ENCODE results near the gene CACNA1C.

The CACNA1C gene

GRCh38 chr12:2536724-2537123, 483.9 kb downstream of the CACNA1C start:
- no peak overlapping the region for H3K27ac ChIP-seq
- no peak for TF ChIP-seq CTCF (conservative IDR thresholded peaks at IDR 0.05)

GRCh38 chr12:2537868-2538541, 485.2 kb downstream of the CACNA1C start:
- no peak for TF ChIP-seq CTCF (conservative IDR thresholded peaks at IDR 0.05)
- no peak overlapping the region for H3K27ac ChIP-seq

- H3K27ac ChIP-seq = no peak overlapping the region
- TF ChIP-seq CTCF (conservative IDR thresholded peaks at IDR 0.05) = no peak
Measured at GRCh38 chr12:2539938-2540337, 487.2 kb downstream of the CACNA1C start.

- H3K27ac ChIP-seq = no peak overlapping the region
- TF ChIP-seq CTCF (conservative IDR thresholded peaks at IDR 0.05) = no peak
Measured at GRCh38 chr12:2540535-2540941, 487.8 kb downstream of the CACNA1C start.

GRCh38 chr12:2541631-2542204, 488.9 kb downstream of the CACNA1C start:
- TF ChIP-seq CTCF (conservative IDR thresholded peaks at IDR 0.05) = no peak
- no peak overlapping the region for H3K27ac ChIP-seq

GRCh38 chr12:2543801-2544200, 491.0 kb downstream of the CACNA1C start:
- no peak overlapping the region for H3K27ac ChIP-seq
- TF ChIP-seq CTCF (conservative IDR thresholded peaks at IDR 0.05) = no peak

- TF ChIP-seq CTCF (conservative IDR thresholded peaks at IDR 0.05) = no peak
Measured at GRCh38 chr12:2544230-2544629, 491.4 kb downstream of the CACNA1C start.

More at GRCh38 chr12:2544230-2544629, 491.4 kb downstream of the CACNA1C start:
- no peak overlapping the region for H3K27ac ChIP-seq
